Measurements from ENCODE around the gene EPAS1.

DNA sequence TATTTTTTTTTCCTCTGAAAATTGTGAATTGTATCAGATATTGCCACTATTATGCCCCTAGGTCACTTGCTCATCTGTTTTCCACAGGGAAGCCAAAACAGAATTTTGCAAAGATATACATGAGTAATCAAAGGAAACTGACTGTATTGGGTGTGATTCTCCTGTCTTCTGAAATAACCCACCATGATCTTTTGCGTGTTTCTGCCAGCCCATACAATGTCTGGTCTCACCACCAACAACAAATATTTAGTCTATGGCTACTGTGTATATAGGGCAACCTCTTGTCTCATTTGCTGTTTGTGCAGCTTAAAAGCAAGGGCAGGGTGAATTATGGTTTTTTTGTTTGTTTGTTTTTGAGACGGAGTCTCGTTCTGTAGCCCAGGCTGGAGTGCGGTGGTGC is 26.5 kb downstream of the EPAS1 start:
- TF ChIP-seq CTCF (IDR thresholded peaks at IDR 0.05): no peak
- TF ChIP-seq POLR2A (IDR thresholded peaks at IDR 0.05): no peak

Measured in uterus (tissue), 2 donors.